ENCODE data around the gene MPV17. TPM values are rescaled to one million over a fixed set of nuclear protein-coding genes. Genes with fewer than 3 reads are reported as not detected.

MPV17 gene
- total and polyA plus RNA-seq, 2 of the 13 experiments (the other 11 are each of a cell fraction or from before 2014, with no cell fraction given): 48.9 to 129 TPM

- TF ChIP-seq GLMP (CRISPR knock-in tag; IDR thresholded peaks at IDR 0.05; ENCODE audit: borderline replicate concordance) (no peak), NFYB (CRISPR knock-in tag; IDR thresholded peaks at IDR 0.05) (peak; percentile 36; the same call in 1 of the 2 replicates), PHB2 (IDR thresholded peaks at IDR 0.05; ENCODE audit: partially characterized antibody) (no peak), SSRP1 (CRISPR knock-in tag; IDR thresholded peaks at IDR 0.05) (no peak), NONO (IDR thresholded peaks at IDR 0.05) (no peak), NONO (CRISPR knock-in tag; conservative IDR thresholded peaks at IDR 0.05) (no peak), ZNF468 (CRISPR knock-in tag; IDR thresholded peaks at IDR 0.05) (no peak), ZZZ3 (CRISPR knock-in tag; IDR thresholded peaks at IDR 0.05; ENCODE audit: borderline replicate concordance) (no peak), HNRNPK (IDR thresholded peaks at IDR 0.05; ENCODE audit: low read depth, low read length, poor library complexity, severe bottlenecking) (no peak), RELA (CRISPR knock-in tag; IDR thresholded peaks at IDR 0.05) (peak; percentile 66; the same call in 1 of the 2 replicates), POLR2A (IDR thresholded peaks at IDR 0.05; ENCODE audit: insufficient read depth in 1 of 2, low read depth in 2 of 2, low read length in 2 of 2) (no peak), ZNF546 (CRISPR knock-in tag; conservative IDR thresholded peaks at IDR 0.05) (peak; percentile 81; the same call in 1 of the 2 replicates), ZNF7 (CRISPR knock-in tag; IDR thresholded peaks at IDR 0.05) (no peak), SATB2 (CRISPR knock-in tag; IDR thresholded peaks at IDR 0.05) (no peak), ZXDC (CRISPR knock-in tag; IDR thresholded peaks at IDR 0.05) (no peak), ZNF674 (CRISPR knock-in tag; IDR thresholded peaks at IDR 0.05; ENCODE audit: low read depth) (peak; percentile 50; the same call in 1 of the 2 replicates), ZNF33B (CRISPR knock-in tag; IDR thresholded peaks at IDR 0.05) (0 out of 2 replicates have a peak, but pooled peaks have one; percentile 82), ZKSCAN1 (IDR thresholded peaks at IDR 0.05; ENCODE audit: low read length) (no peak), BRF2 (CRISPR knock-in tag; IDR thresholded peaks at IDR 0.05) (peak; percentile 65; the same call in 1 of the 2 replicates), ZNF749 (CRISPR knock-in tag; IDR thresholded peaks at IDR 0.05; ENCODE audit: borderline replicate concordance) (0 out of 2 replicates have a peak, but pooled peaks have one; percentile 41), BATF2 (CRISPR knock-in tag; IDR thresholded peaks at IDR 0.05) (no peak), ZNF17 (CRISPR knock-in tag; IDR thresholded peaks at IDR 0.05) (no peak), RBFOX2 (IDR thresholded peaks at IDR 0.05; ENCODE audit: low read depth, low read length) (0 out of 2 replicates have a peak, but pooled peaks have one; percentile 38), SIN3B (IDR thresholded peaks at IDR 0.05; ENCODE audit: low read length) (no peak), ZNF337 (CRISPR knock-in tag; IDR thresholded peaks at IDR 0.05; ENCODE audit: borderline replicate concordance, low read depth) (no peak)
Measured at GRCh38 chr2:27264753-27265535, 58.0 kb downstream of the MPV17 start (continued).

All from HepG2 (cell line).